HepG2 (cell line): ENCODE data around the gene ZDHHC8. TPM values are rescaled to one million over a fixed set of nuclear protein-coding genes. Genes with fewer than 3 reads are reported as not detected.

ENCODE experiments used
- ATAC-seq: fragments of 200-7000 bp; cut with Tn5 transposase; 3 replicates; pipeline ENCODE4 v1.9.1; 2020; ENCODE audit warnings: mild to moderate bottlenecking, moderate library complexity
- BruUV-seq: library from RNA; stranded (reverse); fragments of 400-500 nt; replicated peaks from 2 replicates; lab custom pipeline; 2021; lab: Mats Ljungman, UMichigan
- CTCF ChIA-PET: fragments of 300-600 bp; formaldehyde crosslinking; extraction: SDS; loops from one replicate; lab custom pipeline; 2021; ENCODE audit warnings: low total read pairs, inconsistent platforms, low intra/inter-chr PET ratio; lab: Yijun Ruan, JAX
- POLR2A ChIA-PET: fragments of 350-600 bp; sonication (Branson Sonifier 250); formaldehyde crosslinking; loops from one replicate; lab custom pipeline; 2020; ENCODE audit warnings: antibody characterized with exemption, inconsistent platforms; lab: Yijun Ruan, JAX
- DNase-seq: peaks from one replicate; pipeline ENCODE4 v3.0.0-alpha.2; 2015; ENCODE audit warnings: low spot score
- FAIRE-seq: peaks from 3 replicates; lab custom pipeline; 2011; peaks lifted over from hg19 to GRCh38; lab: Jason Lieb, UNC
- H2AFZ ChIP-seq: one replicate; pipeline ENCODE4 v1.6.1; 2011; ENCODE audit warnings: low read length, inconsistent platforms
- H3K27ac ChIP-seq: fragments of 300-600 bp; 3 replicates; pipeline ENCODE4 v1.8.0; 2011; ENCODE audit warnings: mixed run types, mild to moderate bottlenecking, mixed read lengths, low read length, inconsistent platforms; ENCODE audit not compliant: insufficient read depth; ENCODE audit errors: extremely low read length
- H3K27me3 ChIP-seq, 2 experiments: fragments of 200-600 bp in 1 of 2; 2 replicates in 1 of 2; 3 replicates in 1 of 2; pipeline versions ENCODE4 v1.6.0 to v1.8.0; 2011; ENCODE audit warnings: low read length in 2 of 2, mild to moderate bottlenecking in 2 of 2, moderate library complexity in 2 of 2, inconsistent platforms in 1 of 2; ENCODE audit not compliant: insufficient read depth in 2 of 2, control insufficient read depth in 1 of 2
- H3K36me3 ChIP-seq, 2 experiments: fragments of 200-600 bp in 1 of 2; replicated peaks in 1 of 2; 2 replicates in 1 of 2; 3 replicates in 1 of 2; pipeline versions ENCODE4 v1.5.1 to v1.8.0; 2011; ENCODE audit warnings: low read length in 2 of 2, inconsistent platforms in 1 of 2; ENCODE audit not compliant: insufficient read depth in 2 of 2, control insufficient read depth in 1 of 2
- H3K4me1 ChIP-seq: 2 replicates; pipeline ENCODE4 v1.5.1; 2012; ENCODE audit warnings: low read length, inconsistent platforms; ENCODE audit not compliant: insufficient read depth
- H3K4me2 ChIP-seq: 2 replicates; pipeline ENCODE4 v1.6.0; 2011; ENCODE audit warnings: low read depth, low read length, inconsistent platforms
- H3K4me3 ChIP-seq, 3 experiments: fragments of 200-600 bp in 1 of 3; sonication (generic), shearing (Covaris generic) in 1 of 3; replicated peaks in 1 of 3; 2 replicates each; pipeline ENCODE4 v1.5.1; 2011 to 2016; ENCODE audit warnings: low read length in 3 of 3, inconsistent platforms in 2 of 3, low read depth in 2 of 3, mild to moderate bottlenecking in 2 of 3, control low read depth in 1 of 3, mixed read lengths in 1 of 3; ENCODE audit not compliant: insufficient read depth in 1 of 3
- H3K79me2 ChIP-seq: one replicate; pipeline ENCODE4 v1.6.1; 2011; ENCODE audit warnings: low read length, inconsistent platforms; ENCODE audit not compliant: insufficient read depth
- H3K9ac ChIP-seq: 2 replicates; pipeline ENCODE4 v1.6.0; 2011; ENCODE audit warnings: mild to moderate bottlenecking, low read depth, low read length, inconsistent platforms; ENCODE audit not compliant: insufficient read depth
- H3K9me3 ChIP-seq: 2 replicates; pipeline ENCODE4 v1.5.1; 2012; ENCODE audit warnings: mild to moderate bottlenecking, low read length
- H4K20me1 ChIP-seq: 2 replicates; pipeline ENCODE4 v1.6.0; 2011; ENCODE audit warnings: inconsistent platforms, mild to moderate bottlenecking, low read length, moderate library complexity; ENCODE audit not compliant: insufficient read depth
- DMAP1 ChIP-seq: IDR thresholded peaks from 2 replicates; pipeline ENCODE4 v1.6.1; 2016
- EZH2 ChIP-seq: conservative IDR thresholded peaks from 2 replicates; pipeline ENCODE4 v1.6.1; 2012; ENCODE audit warnings: mild to moderate bottlenecking, low read depth, low read length, moderate library complexity
- MYC ChIP-seq: sonication (generic); formaldehyde crosslinking; IDR thresholded peaks from 2 replicates; pipeline ENCODE4 v1.9.0; 2021; ENCODE audit warnings: missing genetic modification reagents, borderline replicate concordance
- NPAS2 ChIP-seq: sonication (generic); formaldehyde crosslinking; IDR thresholded peaks from 2 replicates; pipeline ENCODE4 v1.8.0; 2022; ENCODE audit warnings: mild to moderate bottlenecking, missing genetic modification reagents, borderline replicate concordance
- ZNF496 ChIP-seq: sonication (generic); formaldehyde crosslinking; IDR thresholded peaks from 2 replicates; pipeline ENCODE4 v1.8.1; 2023; ENCODE audit warnings: mild to moderate bottlenecking, moderate library complexity, missing genetic modification reagents; ENCODE audit not compliant: insufficient replicate concordance
- ZNF672 ChIP-seq: sonication (generic); formaldehyde crosslinking; IDR thresholded peaks from 2 replicates; pipeline ENCODE4 v1.8.1; 2022; ENCODE audit warnings: missing genetic modification reagents
- ZNF891 ChIP-seq: sonication (generic); formaldehyde crosslinking; IDR thresholded peaks from 2 replicates; pipeline ENCODE4 v1.5.0; 2020; ENCODE audit warnings: mild to moderate bottlenecking, missing genetic modification reagents
- WGBS: methylation state at CpG from one replicate; pipeline ENCODE4 v1.1.6; 2017; ENCODE audit warnings: low lambda C conversion rate; 5-methylcytosine and 5-hydroxymethylcytosine counted together
- in situ Hi-C: cut with HindIII; loops from 2 replicates; pipeline ENCODE4 v1.10.0; 2017; ENCODE audit warnings: low pct_unique_long_range_greater_than_20kb; ENCODE audit not compliant: extremely low pct_ligation_motif_present
- intact Hi-C: fragments of 100-400 bp; cut with micrococcal nuclease; formaldehyde crosslinking; loops from one replicate; pipeline ENCODE4 v1.10.0; 2022; ENCODE audit not compliant: unreplicated experiment
- polyA plus RNA-seq, 8 experiments: library from polyadenylated mRNA; depleted of rRNA in 3 of 8; stranded (reverse) in 7 of 8; unstranded in 1 of 8; fragments of >200 nt; fragmentation: Illumina TruSeq in 4 of 8; extraction: Trizol in 4 of 8; gene quantifications; 2 replicates each; pipeline versions ENCODE4 v1.2.1 to v1.2.3, GENCODE V29; 2011 to 2016; ENCODE audit warnings: low read depth in 4 of 8, missing spikeins in 1 of 8, mixed read lengths in 1 of 8; ENCODE audit not compliant: insufficient read depth in 1 of 8
- total RNA-seq, 5 experiments: library from RNA; depleted of rRNA; stranded (reverse); fragments of >200 nt; fragmentation: Illumina TruSeq; extraction: Trizol; gene quantifications; 2 replicates each; pipeline ENCODE4 v1.2.3, GENCODE V29; 2016; ENCODE audit warnings: low read depth in 1 of 5
- TF ChIP-seq, protein P1 (sequence below): sonication (generic); formaldehyde crosslinking; IDR thresholded peaks from 2 replicates; pipeline ENCODE4 v1.5.0; 2020; ENCODE audit warnings: mild to moderate bottlenecking, missing genetic modification reagents, moderate library complexity
- TF ChIP-seq, protein P2 (sequence below): sonication (generic); formaldehyde crosslinking; IDR thresholded peaks from 2 replicates; pipeline ENCODE4 v1.5.1; 2020; ENCODE audit warnings: mild to moderate bottlenecking, missing genetic modification reagents, moderate library complexity
- TF ChIP-seq, protein P3 (sequence below): IDR thresholded peaks from 2 replicates; pipeline ENCODE4 v1.6.1; 2016; ENCODE audit warnings: mild to moderate bottlenecking, missing biosample characterization, missing genetic modification reagents
- TF ChIP-seq, protein P4 (sequence below): fragments of 450-650 bp; IDR thresholded peaks from 2 replicates; pipeline ENCODE4 v1.6.1; 2016

The ZDHHC8 gene
- total and polyA plus RNA-seq, 2 of the 13 experiments (the other 11 are each of a cell fraction or from before 2014, with no cell fraction given) = 7.5 to 21.3 TPM

DNA sequence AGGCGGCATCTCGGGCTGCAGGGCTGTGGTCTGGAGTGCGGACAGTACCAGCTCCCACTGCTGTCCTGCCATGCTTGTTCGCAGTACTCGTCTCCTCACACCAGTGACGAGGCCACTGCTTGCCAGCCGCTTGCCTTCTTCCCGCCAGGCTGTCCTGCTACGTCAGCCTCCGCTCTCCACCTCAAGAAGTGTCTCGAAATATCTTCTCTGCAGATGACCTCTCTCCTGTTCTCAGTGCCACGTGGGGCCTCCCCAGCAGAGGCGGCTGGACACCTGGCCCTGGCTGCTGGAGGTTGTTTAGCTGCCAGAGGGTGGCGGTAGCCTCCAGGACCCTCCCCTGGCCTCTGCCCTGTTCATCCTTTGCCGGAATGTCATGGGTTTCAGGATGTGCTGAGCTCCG lies 22.3 kb downstream of the ZDHHC8 start:
- Histone ChIP-seq H3K4me3 (no peak overlapping the region), H3K4me1 (no peaks in the 10 kb centered on the region), H2AFZ (no peak overlapping the region), H3K27me3 (peaks cover 15 to 44% of the 10 kb centered on the region in 2 experiments), H3K4me2 (no peak overlapping the region), H3K9me3 (no peaks in the 10 kb centered on the region), H3K9ac (no peak overlapping the region), H3K27ac (no peak overlapping the region), H4K20me1 (no peaks in the 10 kb centered on the region), H3K36me3 (no peaks in the 10 kb centered on the region), H3K79me2 (no peaks in the 10 kb centered on the region)
- WGBS = 40% methylated on average over 16 of the region's 16 CpGs
- peak; percentile 51 for ATAC-seq
- ChIA-PET CTCF (no interaction called here), POLR2A (no interaction called here)
- no peak for TF ChIP-seq ZNF496 (CRISPR knock-in tag)
- TF ChIP-seq, protein P1, sequence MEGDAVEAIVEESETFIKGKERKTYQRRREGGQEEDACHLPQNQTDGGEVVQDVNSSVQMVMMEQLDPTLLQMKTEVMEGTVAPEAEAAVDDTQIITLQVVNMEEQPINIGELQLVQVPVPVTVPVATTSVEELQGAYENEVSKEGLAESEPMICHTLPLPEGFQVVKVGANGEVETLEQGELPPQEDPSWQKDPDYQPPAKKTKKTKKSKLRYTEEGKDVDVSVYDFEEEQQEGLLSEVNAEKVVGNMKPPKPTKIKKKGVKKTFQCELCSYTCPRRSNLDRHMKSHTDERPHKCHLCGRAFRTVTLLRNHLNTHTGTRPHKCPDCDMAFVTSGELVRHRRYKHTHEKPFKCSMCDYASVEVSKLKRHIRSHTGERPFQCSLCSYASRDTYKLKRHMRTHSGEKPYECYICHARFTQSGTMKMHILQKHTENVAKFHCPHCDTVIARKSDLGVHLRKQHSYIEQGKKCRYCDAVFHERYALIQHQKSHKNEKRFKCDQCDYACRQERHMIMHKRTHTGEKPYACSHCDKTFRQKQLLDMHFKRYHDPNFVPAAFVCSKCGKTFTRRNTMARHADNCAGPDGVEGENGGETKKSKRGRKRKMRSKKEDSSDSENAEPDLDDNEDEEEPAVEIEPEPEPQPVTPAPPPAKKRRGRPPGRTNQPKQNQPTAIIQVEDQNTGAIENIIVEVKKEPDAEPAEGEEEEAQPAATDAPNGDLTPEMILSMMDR (CRISPR knock-in tag) = peak; percentile 50
- TF ChIP-seq, protein P2, sequence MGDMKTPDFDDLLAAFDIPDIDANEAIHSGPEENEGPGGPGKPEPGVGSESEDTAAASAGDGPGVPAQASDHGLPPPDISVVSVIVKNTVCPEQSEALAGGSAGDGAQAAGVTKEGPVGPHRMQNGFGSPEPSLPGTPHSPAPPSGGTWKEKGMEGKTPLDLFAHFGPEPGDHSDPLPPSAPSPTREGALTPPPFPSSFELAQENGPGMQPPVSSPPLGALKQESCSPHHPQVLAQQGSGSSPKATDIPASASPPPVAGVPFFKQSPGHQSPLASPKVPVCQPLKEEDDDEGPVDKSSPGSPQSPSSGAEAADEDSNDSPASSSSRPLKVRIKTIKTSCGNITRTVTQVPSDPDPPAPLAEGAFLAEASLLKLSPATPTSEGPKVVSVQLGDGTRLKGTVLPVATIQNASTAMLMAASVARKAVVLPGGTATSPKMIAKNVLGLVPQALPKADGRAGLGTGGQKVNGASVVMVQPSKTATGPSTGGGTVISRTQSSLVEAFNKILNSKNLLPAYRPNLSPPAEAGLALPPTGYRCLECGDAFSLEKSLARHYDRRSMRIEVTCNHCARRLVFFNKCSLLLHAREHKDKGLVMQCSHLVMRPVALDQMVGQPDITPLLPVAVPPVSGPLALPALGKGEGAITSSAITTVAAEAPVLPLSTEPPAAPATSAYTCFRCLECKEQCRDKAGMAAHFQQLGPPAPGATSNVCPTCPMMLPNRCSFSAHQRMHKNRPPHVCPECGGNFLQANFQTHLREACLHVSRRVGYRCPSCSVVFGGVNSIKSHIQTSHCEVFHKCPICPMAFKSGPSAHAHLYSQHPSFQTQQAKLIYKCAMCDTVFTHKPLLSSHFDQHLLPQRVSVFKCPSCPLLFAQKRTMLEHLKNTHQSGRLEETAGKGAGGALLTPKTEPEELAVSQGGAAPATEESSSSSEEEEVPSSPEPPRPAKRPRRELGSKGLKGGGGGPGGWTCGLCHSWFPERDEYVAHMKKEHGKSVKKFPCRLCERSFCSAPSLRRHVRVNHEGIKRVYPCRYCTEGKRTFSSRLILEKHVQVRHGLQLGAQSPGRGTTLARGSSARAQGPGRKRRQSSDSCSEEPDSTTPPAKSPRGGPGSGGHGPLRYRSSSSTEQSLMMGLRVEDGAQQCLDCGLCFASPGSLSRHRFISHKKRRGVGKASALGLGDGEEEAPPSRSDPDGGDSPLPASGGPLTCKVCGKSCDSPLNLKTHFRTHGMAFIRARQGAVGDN (CRISPR knock-in tag) = peak; percentile 41; the same call in 1 of the 2 replicates
- no peak for TF ChIP-seq NPAS2 (CRISPR knock-in tag)
- 0 out of 2 replicates have a peak, but pooled peaks have one; percentile 18 for TF ChIP-seq MYC (CRISPR knock-in tag)
- TF ChIP-seq EZH2 = 0 out of 2 replicates have a peak, but pooled peaks have one; percentile 36
- peak; percentile 94; the same call in 1 of the 2 replicates for TF ChIP-seq DMAP1 (CRISPR knock-in tag)
- TF ChIP-seq, protein P3, sequence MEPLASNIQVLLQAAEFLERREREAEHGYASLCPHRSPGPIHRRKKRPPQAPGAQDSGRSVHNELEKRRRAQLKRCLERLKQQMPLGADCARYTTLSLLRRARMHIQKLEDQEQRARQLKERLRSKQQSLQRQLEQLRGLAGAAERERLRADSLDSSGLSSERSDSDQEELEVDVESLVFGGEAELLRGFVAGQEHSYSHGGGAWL (CRISPR knock-in tag) = no peak
- no peak for TF ChIP-seq ZNF891
- TF ChIP-seq, protein P4, sequence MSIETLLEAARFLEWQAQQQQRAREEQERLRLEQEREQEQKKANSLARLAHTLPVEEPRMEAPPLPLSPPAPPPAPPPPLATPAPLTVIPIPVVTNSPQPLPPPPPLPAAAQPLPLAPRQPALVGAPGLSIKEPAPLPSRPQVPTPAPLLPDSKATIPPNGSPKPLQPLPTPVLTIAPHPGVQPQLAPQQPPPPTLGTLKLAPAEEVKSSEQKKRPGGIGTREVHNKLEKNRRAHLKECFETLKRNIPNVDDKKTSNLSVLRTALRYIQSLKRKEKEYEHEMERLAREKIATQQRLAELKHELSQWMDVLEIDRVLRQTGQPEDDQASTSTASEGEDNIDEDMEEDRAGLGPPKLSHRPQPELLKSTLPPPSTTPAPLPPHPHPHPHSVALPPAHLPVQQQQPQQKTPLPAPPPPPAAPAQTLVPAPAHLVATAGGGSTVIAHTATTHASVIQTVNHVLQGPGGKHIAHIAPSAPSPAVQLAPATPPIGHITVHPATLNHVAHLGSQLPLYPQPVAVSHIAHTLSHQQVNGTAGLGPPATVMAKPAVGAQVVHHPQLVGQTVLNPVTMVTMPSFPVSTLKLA = peak; percentile 44
- TF ChIP-seq ZNF672 (CRISPR knock-in tag) = no peak
- intact Hi-C loops = no loop called here
- in situ Hi-C loops = loop anchor here (10.0 to 25.0 kb wide), 2 partner anchors 81 to 1192 kb away; no protein-coding TSS in a partner anchor
- DNase-seq = no peak
- BruUV-seq = no TSS peak
- FAIRE-seq = no peak
